GM19452 (cell line): ENCODE measurements around the gene LRRC49.
"Not testable (repeated sequence)": the region's sequence is repeated elsewhere in the genome, so short reads cannot be mapped to it uniquely, and the experiment has no call there.

ENCODE experiments used
- ATAC-seq: cut with Tn5 transposase; IDR thresholded peaks from one replicate; pipeline ENCODE4 v1.9.1; 2021; ENCODE audit not compliant: unreplicated experiment

Gene LRRC49

GRCh38 chr15:70967646-70968045 is 75.0 kb downstream of the LRRC49 start:
- no peak for ATAC-seq

GRCh38 chr15:70974004-70974832 is 81.6 kb downstream of the LRRC49 start:
- no peak for ATAC-seq

- no peak for ATAC-seq
Measured at GRCh38 chr15:70976851-70977250, 84.2 kb downstream of the LRRC49 start.

- ATAC-seq = no peak
Measured at GRCh38 chr15:70995383-70995970, 102.9 kb downstream of the LRRC49 start.

GRCh38 chr15:70998319-70998718 is 105.7 kb downstream of the LRRC49 start:
- no peak for ATAC-seq

- no peak for ATAC-seq
Measured at GRCh38 chr15:71002316-71002715, 109.7 kb downstream of the LRRC49 start.

GRCh38 chr15:71003319-71003718 is 110.7 kb downstream of the LRRC49 start:
- no peak for ATAC-seq

- ATAC-seq = not testable (repeated sequence)
Measured at GRCh38 chr15:71004506-71004905, 111.9 kb downstream of the LRRC49 start.

- ATAC-seq = no peak
Measured at GRCh38 chr15:71005895-71006294, 113.3 kb downstream of the LRRC49 start.

- no peak for ATAC-seq
Measured at GRCh38 chr15:71008250-71008870, 115.7 kb downstream of the LRRC49 start.

GRCh38 chr15:71010472-71010871 is 117.8 kb downstream of the LRRC49 start:
- no peak for ATAC-seq

GRCh38 chr15:71010997-71011396 is 118.4 kb downstream of the LRRC49 start:
- ATAC-seq = no peak

- no peak for ATAC-seq
Measured at GRCh38 chr15:71011503-71012155, 119.0 kb downstream of the LRRC49 start.

GRCh38 chr15:71013446-71013845 is 120.8 kb downstream of the LRRC49 start:
- ATAC-seq = no peak

GRCh38 chr15:71015342-71015741 is 122.7 kb downstream of the LRRC49 start:
- ATAC-seq = no peak

GRCh38 chr15:71031232-71031631 is 138.6 kb downstream of the LRRC49 start:
- ATAC-seq = not testable (repeated sequence)

- not testable (repeated sequence) for ATAC-seq
Measured at GRCh38 chr15:71035478-71035877, 142.9 kb downstream of the LRRC49 start.

GRCh38 chr15:71042356-71042922 is 149.8 kb downstream of the LRRC49 start:
- no peak for ATAC-seq

- ATAC-seq = no peak
Measured at GRCh38 chr15:71043373-71043772, 150.7 kb downstream of the LRRC49 start.

- ATAC-seq = no peak
Measured at GRCh38 chr15:71044006-71044405, 151.4 kb downstream of the LRRC49 start.

- ATAC-seq = not testable (repeated sequence)
Measured at GRCh38 chr15:71046146-71046545, 153.5 kb downstream of the LRRC49 start.
